ENCODE data around the gene MAP2. TPM values are rescaled to one million over a fixed set of nuclear protein-coding genes. Genes with fewer than 3 reads are reported as not detected.
A peak's percentile ranks its signal among the peaks of the same experiment; 100 is the strongest.

MAP2 gene
- total RNA-seq, 1 donor from 2014 or later: 58.1 TPM

DNA sequence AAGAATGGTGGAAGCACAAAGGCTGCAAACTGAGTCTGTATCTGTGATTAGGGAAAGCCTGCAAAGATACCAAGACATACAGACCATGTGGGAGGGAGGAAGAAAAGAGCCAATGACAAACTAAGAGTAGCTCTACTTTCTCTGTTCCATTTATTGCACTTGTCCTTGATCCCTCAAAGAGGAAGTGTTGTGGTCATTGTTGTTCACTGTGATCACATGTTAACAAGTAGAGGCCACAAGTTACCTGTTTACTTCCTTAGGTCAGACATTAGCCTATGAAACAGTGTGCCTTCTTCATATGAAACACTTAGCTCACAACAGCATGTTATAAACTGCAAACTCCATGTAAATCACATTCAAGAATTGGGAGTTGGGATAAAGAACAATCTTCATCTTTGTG, 32.6 kb downstream of the MAP2 start:
- DNase-seq (ENCODE audit: low read depth): no peak
- Histone ChIP-seq H3K4me3 (ENCODE audit: low read depth, low read length) (no peak overlapping the region), H3K36me3 (ENCODE audit: control insufficient read depth, insufficient read depth, low read length) (no peaks in the 10 kb centered on the region), H3K27me3 (ENCODE audit: control insufficient read depth, insufficient read depth, low read length) (no peaks in the 10 kb centered on the region)
- TF ChIP-seq CTCF (IDR thresholded peaks at IDR 0.05; ENCODE audit: insufficient read depth, low read length, poor library complexity, severe bottlenecking): no peak

GRCh38 chr2:209458008-209458979, 34.4 kb downstream of the MAP2 start:
- DNase-seq (ENCODE audit: low read depth): no peak
- Histone ChIP-seq H3K27me3 (ENCODE audit: control insufficient read depth, insufficient read depth, low read length) (no peaks in the 10 kb centered on the region), H3K36me3 (ENCODE audit: control insufficient read depth, insufficient read depth, low read length) (no peaks in the 10 kb centered on the region), H3K4me3 (ENCODE audit: low read depth, low read length) (no peak overlapping the region)
- TF ChIP-seq CTCF (IDR thresholded peaks at IDR 0.05; ENCODE audit: insufficient read depth, low read length, poor library complexity, severe bottlenecking): no peak

DNA sequence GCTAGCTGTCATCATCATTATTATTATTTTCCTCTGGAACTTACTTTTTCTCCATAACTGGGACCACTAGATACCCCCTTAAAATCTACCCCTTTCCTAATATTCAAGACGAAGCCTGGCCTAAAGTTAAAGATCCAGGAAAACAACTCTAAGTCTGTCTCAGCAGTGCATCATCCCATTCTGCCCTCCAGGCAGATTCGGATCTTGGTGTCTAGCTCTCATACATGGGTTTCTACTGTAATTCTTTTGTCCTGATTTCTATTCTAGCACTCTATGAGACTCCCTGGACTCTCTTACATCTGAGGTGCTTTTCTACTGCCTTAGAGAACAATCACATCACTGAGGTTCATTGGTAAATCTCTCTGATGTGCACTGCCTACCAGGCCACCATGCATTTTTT, 35.5 kb downstream of the MAP2 start:
- TF ChIP-seq CTCF (IDR thresholded peaks at IDR 0.05; ENCODE audit: insufficient read depth, low read length, poor library complexity, severe bottlenecking): no peak
- H3K27me3 ChIP-seq (ENCODE audit: control insufficient read depth, insufficient read depth, low read length): no peaks in the 10 kb centered on the region
- no peaks in the 10 kb centered on the region for H3K36me3 ChIP-seq (ENCODE audit: control insufficient read depth, insufficient read depth, low read length)
- H3K4me3 ChIP-seq (ENCODE audit: low read depth, low read length): no peak overlapping the region
- no peak for DNase-seq (ENCODE audit: low read depth)

GRCh38 chr2:209460151-209460761, 36.4 kb downstream of the MAP2 start:
- DNase-seq (ENCODE audit: low read depth): no peak
- Histone ChIP-seq H3K36me3 (ENCODE audit: control insufficient read depth, insufficient read depth, low read length) (no peaks in the 10 kb centered on the region), H3K27me3 (ENCODE audit: control insufficient read depth, insufficient read depth, low read length) (no peaks in the 10 kb centered on the region), H3K4me3 (ENCODE audit: low read depth, low read length) (no peak overlapping the region)
- no peak for TF ChIP-seq CTCF (IDR thresholded peaks at IDR 0.05; ENCODE audit: insufficient read depth, low read length, poor library complexity, severe bottlenecking)

- H3K36me3 ChIP-seq (ENCODE audit: control insufficient read depth, insufficient read depth, low read length): no peaks in the 10 kb centered on the region
- DNase-seq (ENCODE audit: low read depth): no peak
- H3K4me3 ChIP-seq (ENCODE audit: low read depth, low read length): no peak overlapping the region
- H3K27me3 ChIP-seq (ENCODE audit: control insufficient read depth, insufficient read depth, low read length): no peaks in the 10 kb centered on the region
- TF ChIP-seq CTCF (IDR thresholded peaks at IDR 0.05; ENCODE audit: insufficient read depth, low read length, poor library complexity, severe bottlenecking): peak; percentile 20
Observed at GRCh38 chr2:209463226-209463625, 39.4 kb downstream of the MAP2 start.
